ENCODE data around the gene PLS3.
"Not testable (repeated sequence)": the region's sequence is repeated elsewhere in the genome, so short reads cannot be mapped to it uniquely, and the experiment has no call there.

The PLS3 gene

GRCh38 chrX:115606861-115607260 is 45.9 kb downstream of the PLS3 start:
- no peak for DNase-seq (ENCODE audit: low read depth)

- no peak for DNase-seq (ENCODE audit: low read depth)
Measured at GRCh38 chrX:115609621-115610020, 48.6 kb downstream of the PLS3 start.

GRCh38 chrX:115616943-115617563 is 56.1 kb downstream of the PLS3 start:
- no peak for DNase-seq (ENCODE audit: low read depth)

- DNase-seq (ENCODE audit: low read depth) = no peak
Measured at GRCh38 chrX:115622534-115622933, 61.6 kb downstream of the PLS3 start.

GRCh38 chrX:115624916-115625315 is 63.9 kb downstream of the PLS3 start:
- DNase-seq (ENCODE audit: low read depth) = no peak

GRCh38 chrX:115625572-115626301 is 64.8 kb downstream of the PLS3 start:
- no peak for DNase-seq (ENCODE audit: low read depth)

- DNase-seq (ENCODE audit: low read depth) = no peak
Measured at GRCh38 chrX:115630204-115630603, 69.2 kb downstream of the PLS3 start.

- no peak for DNase-seq (ENCODE audit: low read depth)
Measured at GRCh38 chrX:115632455-115632854, 71.5 kb downstream of the PLS3 start.

- not testable (repeated sequence) for DNase-seq (ENCODE audit: low read depth)
Measured at GRCh38 chrX:115633397-115633796, 72.4 kb downstream of the PLS3 start.

- no peak for DNase-seq (ENCODE audit: low read depth)
Measured at GRCh38 chrX:115639334-115639880, 78.4 kb downstream of the PLS3 start.

- no peak for DNase-seq (ENCODE audit: low read depth)
Measured at GRCh38 chrX:115642311-115642710, 81.3 kb downstream of the PLS3 start.

- DNase-seq (ENCODE audit: low read depth) = no peak
Measured at GRCh38 chrX:115642895-115643530, 82.0 kb downstream of the PLS3 start.

- not testable (repeated sequence) for DNase-seq (ENCODE audit: low read depth)
Measured at GRCh38 chrX:115644397-115644796, 83.4 kb downstream of the PLS3 start.

GRCh38 chrX:115649461-115650063 is 88.6 kb downstream of the PLS3 start:
- no peak for DNase-seq (ENCODE audit: low read depth)

GRCh38 chrX:115650449-115650848 is 89.5 kb downstream of the PLS3 start:
- DNase-seq (ENCODE audit: low read depth) = no peak

GRCh38 chrX:115650916-115651315 is 89.9 kb downstream of the PLS3 start:
- DNase-seq (ENCODE audit: low read depth) = no peak

- DNase-seq (ENCODE audit: low read depth) = no peak
Measured at GRCh38 chrX:115652221-115652620, 91.2 kb downstream of the PLS3 start.

GRCh38 chrX:115665122-115665521 is 104.1 kb downstream of the PLS3 start:
- DNase-seq (ENCODE audit: low read depth) = no peak

GRCh38 chrX:115679460-115679859 is 118.5 kb downstream of the PLS3 start:
- no peak for DNase-seq (ENCODE audit: low read depth)

- DNase-seq (ENCODE audit: low read depth) = no peak
Measured at GRCh38 chrX:115687595-115687994, 126.6 kb downstream of the PLS3 start.

- DNase-seq (ENCODE audit: low read depth) = no peak
Measured at GRCh38 chrX:115689931-115690330, 129.0 kb downstream of the PLS3 start.

GRCh38 chrX:115690511-115691216 is 129.7 kb downstream of the PLS3 start:
- peak; percentile 3 for DNase-seq (ENCODE audit: low read depth)

Data from T-helper 22 cell (primary cell).